Duodenal mucosa (tissue), 2 donors: ENCODE results near the gene CDK6.
"Not testable (repeated sequence)": the region's sequence is repeated elsewhere in the genome, so short reads cannot be mapped to it uniquely, and the experiment has no call there.

Source experiments
- H3K27ac ChIP-seq: one replicate; pipeline ENCODE4 v1.7.0; 2013; ENCODE audit warnings: low read depth, low read length
- H3K27me3 ChIP-seq, 2 donors: one replicate each; pipeline ENCODE4 v1.7.0; 2013; ENCODE audit warnings: low read length in 2 of 2, control low read depth in 1 of 2; ENCODE audit not compliant: insufficient read depth in 2 of 2, control insufficient read depth in 1 of 2
- H3K36me3 ChIP-seq, 2 donors: one replicate each; pipeline ENCODE4 v1.7.0; 2013; ENCODE audit warnings: low read length in 2 of 2, control low read depth in 1 of 2; ENCODE audit not compliant: insufficient read depth in 2 of 2, control insufficient read depth in 1 of 2
- H3K4me1 ChIP-seq, 2 donors: one replicate each; pipeline ENCODE4 v1.7.0; 2013; ENCODE audit warnings: low read length in 2 of 2, control low read depth in 1 of 2; ENCODE audit not compliant: insufficient read depth in 2 of 2, control insufficient read depth in 1 of 2
- H3K4me3 ChIP-seq, 2 donors: one replicate each; pipeline ENCODE4 v1.7.0; 2013; ENCODE audit warnings: low read length in 2 of 2, low read depth in 1 of 2
- H3K9ac ChIP-seq, 2 donors: one replicate each; pipeline ENCODE4 v1.7.0; 2013; ENCODE audit warnings: low read length in 2 of 2, low read depth in 1 of 2
- H3K9me3 ChIP-seq, 2 donors: one replicate each; pipeline ENCODE4 v1.7.0; 2013; ENCODE audit warnings: low read length in 2 of 2, control low read depth in 1 of 2; ENCODE audit not compliant: control insufficient read depth in 1 of 2

CDK6 gene

GRCh38 chr7:92747041-92747835 is 89.1 kb downstream of the CDK6 start:
- H3K9ac ChIP-seq: no peak overlapping the region
- H3K27ac ChIP-seq: no peak overlapping the region
- H3K4me3 ChIP-seq: no peak overlapping the region
- H3K9me3 ChIP-seq: no peaks in the 10 kb centered on the region
- no peaks in the 10 kb centered on the region for H3K27me3 ChIP-seq
- H3K4me1 ChIP-seq: peaks cover 0 to 15% of the 10 kb centered on the region in 2 donors
- no peaks in the 10 kb centered on the region for H3K36me3 ChIP-seq

GRCh38 chr7:92745241-92745640 is 91.1 kb downstream of the CDK6 start:
- no peaks in the 10 kb centered on the region for H3K36me3 ChIP-seq
- no peak overlapping the region for H3K9ac ChIP-seq
- no peak overlapping the region for H3K4me3 ChIP-seq
- H3K4me1 ChIP-seq: peaks cover 0 to 11% of the 10 kb centered on the region in 2 donors
- no peaks in the 10 kb centered on the region for H3K9me3 ChIP-seq
- H3K27me3 ChIP-seq: no peaks in the 10 kb centered on the region
- no peak overlapping the region for H3K27ac ChIP-seq

- H3K27ac ChIP-seq, H3K36me3 ChIP-seq: not testable (repeated sequence)
These were observed 92.2 kb downstream of the CDK6 start for GRCh38 chr7:92744180-92744579.

GRCh38 chr7:92742186-92742585 is 94.2 kb downstream of the CDK6 start:
- Histone ChIP-seq H3K9ac (no peak overlapping the region), H3K36me3 (no peaks in the 10 kb centered on the region), H3K27me3 (no peaks in the 10 kb centered on the region), H3K27ac (no peak overlapping the region), H3K4me3 (no peak overlapping the region), H3K9me3 (no peaks in the 10 kb centered on the region), H3K4me1 (no peaks in the 10 kb centered on the region)

More at GRCh38 chr7:92744180-92744579, 92.2 kb downstream of the CDK6 start:
- H3K9ac ChIP-seq, H3K4me3 ChIP-seq, H3K9me3 ChIP-seq, H3K4me1 ChIP-seq, H3K27me3 ChIP-seq: not testable (repeated sequence)

- Histone ChIP-seq H3K9ac (no peak overlapping the region), H3K36me3 (no peaks in the 10 kb centered on the region), H3K9me3 (no peaks in the 10 kb centered on the region), H3K27ac (no peak overlapping the region), H3K27me3 (no peaks in the 10 kb centered on the region), H3K4me3 (no peak overlapping the region), H3K4me1 (no peaks in the 10 kb centered on the region)
These were observed 95.7 kb downstream of the CDK6 start for GRCh38 chr7:92740700-92741126.

- no peaks in the 10 kb centered on the region for H3K27me3 ChIP-seq
- H3K9me3 ChIP-seq: no peaks in the 10 kb centered on the region
- no peak overlapping the region for H3K4me3 ChIP-seq
- H3K9ac ChIP-seq: no peak overlapping the region
- H3K36me3 ChIP-seq: no peaks in the 10 kb centered on the region
- no peaks in the 10 kb centered on the region for H3K4me1 ChIP-seq
- no peak overlapping the region for H3K27ac ChIP-seq
These were observed 96.2 kb downstream of the CDK6 start for GRCh38 chr7:92740134-92740533.

- no peak overlapping the region for H3K9ac ChIP-seq
- H3K36me3 ChIP-seq: no peaks in the 10 kb centered on the region
- H3K27ac ChIP-seq: no peak overlapping the region
- no peaks in the 10 kb centered on the region for H3K4me1 ChIP-seq
- H3K27me3 ChIP-seq: no peaks in the 10 kb centered on the region
- no peaks in the 10 kb centered on the region for H3K9me3 ChIP-seq
- H3K4me3 ChIP-seq: no peak overlapping the region
These were observed 97.3 kb downstream of the CDK6 start for GRCh38 chr7:92739091-92739490.

- H3K27me3 ChIP-seq: no peaks in the 10 kb centered on the region
- no peak overlapping the region for H3K27ac ChIP-seq
- no peaks in the 10 kb centered on the region for H3K36me3 ChIP-seq
- H3K4me3 ChIP-seq: no peak overlapping the region
- H3K4me1 ChIP-seq: peaks cover 0 to under 1% of the 10 kb centered on the region in 2 donors
- no peak overlapping the region for H3K9ac ChIP-seq
- no peaks in the 10 kb centered on the region for H3K9me3 ChIP-seq
These were observed 98.7 kb downstream of the CDK6 start for GRCh38 chr7:92737706-92738105.

GRCh38 chr7:92736870-92737269 is 99.5 kb downstream of the CDK6 start:
- Histone ChIP-seq H3K4me1 (peaks cover 0 to 3% of the 10 kb centered on the region in 2 donors), H3K9me3 (no peaks in the 10 kb centered on the region), H3K4me3 (no peak overlapping the region), H3K9ac (no peak overlapping the region), H3K36me3 (no peaks in the 10 kb centered on the region), H3K27ac (no peak overlapping the region), H3K27me3 (no peaks in the 10 kb centered on the region)

GRCh38 chr7:92735707-92736106 is 100.7 kb downstream of the CDK6 start:
- Histone ChIP-seq H3K4me1 (peaks cover 3% of the 10 kb centered on the region in 2 donors), H3K9me3 (no peaks in the 10 kb centered on the region), H3K27ac (no peak overlapping the region), H3K9ac (no peak overlapping the region), H3K4me3 (no peak overlapping the region), H3K36me3 (no peaks in the 10 kb centered on the region), H3K27me3 (no peaks in the 10 kb centered on the region)
